DND-41 (cell line): ENCODE data around the gene OR6X1.
A peak's percentile ranks its signal among the peaks of the same experiment; 100 is the strongest.

Source experiments
- ATAC-seq: fragments of 200-7000 bp; cut with Tn5 transposase; 3 replicates; pipeline ENCODE4 v1.9.1; 2021; ENCODE audit warnings: low read depth; ENCODE audit not compliant: insufficient read depth
- DNase-seq: peaks from one replicate; pipeline ENCODE4 v3.0.0-alpha.2; 2020
- H2AFZ ChIP-seq: 2 replicates; pipeline ENCODE4 v1.6.0; 2012; ENCODE audit warnings: low read depth, low read length
- H3K27ac ChIP-seq: 2 replicates; pipeline ENCODE4 v1.5.1; 2012; ENCODE audit warnings: low read length, inconsistent platforms
- H3K27me3 ChIP-seq: fragments of 200-600 bp; sonication (generic); 2 replicates; pipeline ENCODE4 v1.6.0; 2012; ENCODE audit warnings: low read length, mild to moderate bottlenecking, inconsistent platforms; ENCODE audit not compliant: insufficient read depth, poor library complexity
- H3K36me3 ChIP-seq: 2 replicates; pipeline ENCODE4 v1.5.1; 2012; ENCODE audit warnings: low read length, inconsistent platforms; ENCODE audit not compliant: insufficient read depth
- H3K4me1 ChIP-seq: 2 replicates; pipeline ENCODE4 v1.5.1; 2012; ENCODE audit warnings: mild to moderate bottlenecking, low read length; ENCODE audit not compliant: insufficient read depth
- H3K4me2 ChIP-seq: 2 replicates; pipeline ENCODE4 v1.6.0; 2012; ENCODE audit warnings: mild to moderate bottlenecking, moderate library complexity, low read length, inconsistent platforms; ENCODE audit not compliant: insufficient read depth
- H3K4me3 ChIP-seq, 2 experiments: fragments of 200-600 bp in 1 of 2; shearing (Covaris generic) in 1 of 2; 2 replicates each; pipeline ENCODE4 v1.5.1; 2012 to 2016; ENCODE audit warnings: inconsistent platforms in 2 of 2, low read length in 2 of 2, mild to moderate bottlenecking in 2 of 2, low read depth in 1 of 2, moderate library complexity in 1 of 2
- H3K79me2 ChIP-seq: 2 replicates; pipeline ENCODE4 v1.6.0; 2012; ENCODE audit warnings: low read length, inconsistent platforms; ENCODE audit not compliant: insufficient read depth
- H3K9ac ChIP-seq: 2 replicates; pipeline ENCODE4 v1.6.0; 2012; ENCODE audit warnings: low read depth, mild to moderate bottlenecking, inconsistent platforms, low read length, moderate library complexity
- H3K9me3 ChIP-seq: 2 replicates; pipeline ENCODE4 v1.5.1; 2012; ENCODE audit warnings: low read length, moderate library complexity, mild to moderate bottlenecking, inconsistent platforms; ENCODE audit not compliant: insufficient read depth, severe bottlenecking
- H4K20me1 ChIP-seq: 2 replicates; pipeline ENCODE4 v1.6.0; 2012; ENCODE audit warnings: low read length; ENCODE audit not compliant: insufficient read depth
- CTCF ChIP-seq: IDR thresholded peaks from 2 replicates; pipeline ENCODE4 v1.5.1; 2012; ENCODE audit warnings: borderline replicate concordance, low read length, moderate library complexity, mild to moderate bottlenecking; ENCODE audit not compliant: poor library complexity, severe bottlenecking; ENCODE audit errors: extremely low read depth
- EZH2 ChIP-seq: IDR thresholded peaks from 3 replicates; pipeline ENCODE4 v1.6.1; 2012; ENCODE audit warnings: borderline replicate concordance, low read depth, mild to moderate bottlenecking, moderate library complexity, low read length, inconsistent platforms; ENCODE audit not compliant: severe bottlenecking

The OR6X1 gene

DNA sequence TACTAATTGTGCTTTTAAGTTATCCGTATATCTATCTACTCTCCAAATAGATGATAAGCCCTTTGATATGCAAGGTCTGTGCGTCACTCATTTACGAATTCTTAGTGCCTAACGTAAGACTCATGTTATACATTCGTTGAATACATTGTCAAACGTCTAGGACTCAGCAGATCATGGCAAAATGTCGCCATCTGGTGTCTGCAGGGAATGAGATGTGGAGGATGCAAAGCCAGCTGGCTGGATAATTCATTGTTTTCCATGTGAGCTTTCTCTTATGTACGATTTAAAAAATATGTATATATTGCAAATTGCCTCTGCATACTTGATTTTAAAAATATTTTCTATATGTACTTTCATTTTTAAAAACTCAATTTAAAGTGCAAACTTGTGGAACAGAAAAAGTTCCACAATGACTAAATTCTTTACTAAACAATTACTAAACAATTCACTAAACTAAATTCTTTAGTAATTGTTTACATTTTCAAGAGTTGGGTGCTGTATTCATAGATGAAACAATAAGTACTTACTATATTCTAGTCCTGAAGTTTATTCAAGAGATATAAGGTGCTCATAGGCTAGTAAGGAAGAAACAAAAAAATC, 46.6 kb downstream of the OR6X1 start:
- Histone ChIP-seq H3K9ac (no peak overlapping the region), H3K36me3 (no peaks in the 10 kb centered on the region), H4K20me1 (no peaks in the 10 kb centered on the region), H3K4me3 (no peak overlapping the region), H3K27ac (no peak overlapping the region), H3K79me2 (no peaks in the 10 kb centered on the region), H3K9me3 (no peaks in the 10 kb centered on the region), H3K27me3 (peaks cover 7% of the 10 kb centered on the region), H2AFZ (no peak overlapping the region), H3K4me1 (no peaks in the 10 kb centered on the region), H3K4me2 (no peak overlapping the region)
- ATAC-seq (peak; percentile 84), DNase-seq (peak; percentile 61)
- TF ChIP-seq EZH2, result no peak
- peak; percentile 84 for TF ChIP-seq CTCF

DNA sequence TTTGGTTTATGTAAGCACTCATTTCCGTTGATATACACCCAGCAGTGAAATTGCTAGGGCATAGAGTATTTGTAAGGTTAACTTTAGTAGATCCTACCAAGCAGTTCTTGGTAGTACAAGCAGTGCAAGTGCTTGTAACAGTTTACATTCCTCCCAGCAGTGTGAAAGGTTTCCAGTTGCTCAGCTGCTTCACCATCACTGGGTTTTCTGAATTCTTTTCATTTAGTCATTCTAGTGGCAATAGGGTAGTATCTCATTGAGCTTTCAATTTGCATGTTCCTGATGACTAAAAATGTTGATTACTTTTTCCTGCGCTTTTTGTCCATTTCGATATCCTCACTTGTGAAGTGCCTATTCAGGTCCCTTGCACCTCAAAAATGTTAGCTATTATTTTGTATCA, 47.1 kb downstream of the OR6X1 start:
- H3K27me3 ChIP-seq, result peaks cover 7% of the 10 kb centered on the region
- no peak overlapping the region for H3K4me3 ChIP-seq
- H3K4me2 ChIP-seq, result no peak overlapping the region
- H3K79me2 ChIP-seq, result no peaks in the 10 kb centered on the region
- no peak overlapping the region for H3K27ac ChIP-seq
- DNase-seq (no peak), ATAC-seq (no peak)
- H2AFZ ChIP-seq, result no peak overlapping the region
- no peaks in the 10 kb centered on the region for H4K20me1 ChIP-seq
- H3K9me3 ChIP-seq, result no peaks in the 10 kb centered on the region
- TF ChIP-seq CTCF, result no peak
- TF ChIP-seq EZH2, result no peak
- H3K4me1 ChIP-seq, result no peaks in the 10 kb centered on the region
- no peaks in the 10 kb centered on the region for H3K36me3 ChIP-seq
- H3K9ac ChIP-seq, result no peak overlapping the region

DNA sequence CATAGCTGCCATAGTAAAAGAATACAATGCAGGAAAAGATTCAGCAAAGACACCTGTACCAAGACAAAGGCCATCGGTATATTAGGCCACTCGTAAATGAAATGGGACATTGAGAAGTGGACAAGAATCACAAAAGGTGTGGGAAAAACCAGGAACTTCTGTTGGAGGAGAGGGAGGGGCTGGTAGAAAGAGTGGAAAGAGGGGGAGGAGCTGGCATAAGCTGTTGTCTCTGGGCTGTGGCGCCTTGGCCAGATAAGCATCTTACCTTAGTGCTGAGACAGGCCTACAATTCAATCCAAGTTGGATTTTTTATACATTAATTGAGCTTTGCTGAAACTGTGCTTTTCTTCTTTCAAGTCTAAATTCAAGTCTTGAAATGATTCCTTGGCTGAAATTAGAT, 50.0 kb downstream of the OR6X1 start:
- TF ChIP-seq CTCF (no peak), EZH2 (no peak)
- ATAC-seq (no peak), DNase-seq (no peak)
- H3K27me3 ChIP-seq, result peaks cover 7% of the 10 kb centered on the region
- H3K4me3 ChIP-seq, result no peak overlapping the region
- no peaks in the 10 kb centered on the region for H3K36me3 ChIP-seq
- H3K4me2 ChIP-seq, result no peak overlapping the region
- no peaks in the 10 kb centered on the region for H3K79me2 ChIP-seq
- no peak overlapping the region for H2AFZ ChIP-seq
- no peak overlapping the region for H3K27ac ChIP-seq
- H3K4me1 ChIP-seq, result no peaks in the 10 kb centered on the region
- no peaks in the 10 kb centered on the region for H4K20me1 ChIP-seq
- H3K9ac ChIP-seq, result no peak overlapping the region
- no peaks in the 10 kb centered on the region for H3K9me3 ChIP-seq
